GM12878 (cell line): ENCODE measurements around the gene RAD18. TPM values are rescaled to one million over a fixed set of nuclear protein-coding genes. Genes with fewer than 3 reads are reported as not detected.
A peak's percentile ranks its signal among the peaks of the same experiment; 100 is the strongest.

Experiments used
- ASH2L ChIP-seq: fragments of 300-600, 200-600 bp; sonication (generic); IDR thresholded peaks from 2 replicates; pipeline ENCODE4 v1.6.1; 2017; ENCODE audit warnings: low read depth, mild to moderate bottlenecking, borderline replicate concordance
- BCL11A ChIP-seq: IDR thresholded peaks from 2 replicates; pipeline ENCODE4 v1.6.1; 2011; ENCODE audit warnings: low read depth, low read length
- IKZF2 ChIP-seq, 2 experiments: fragments of 450-650 bp; IDR thresholded peaks; 2 replicates each; pipeline ENCODE4 v1.6.1; 2017; ENCODE audit warnings: mild to moderate bottlenecking in 2 of 2, moderate library complexity in 2 of 2
- JUND ChIP-seq: IDR thresholded peaks from 2 replicates; pipeline ENCODE4 v1.6.1; 2012; ENCODE audit warnings: low read depth, mild to moderate bottlenecking, low read length, improper control_type of control experiment, moderate library complexity
- KLF5 ChIP-seq: fragments of 450-650 bp; IDR thresholded peaks from 2 replicates; pipeline ENCODE4 v1.6.1; 2014; ENCODE audit warnings: mild to moderate bottlenecking; ENCODE audit not compliant: partially characterized antibody
- NR2F1 ChIP-seq: fragments of 450-650 bp; conservative IDR thresholded peaks from 2 replicates; pipeline ENCODE4 v1.6.1; 2017; ENCODE audit warnings: mild to moderate bottlenecking
- RBBP5 ChIP-seq: fragments of 200-600 bp; sonication (generic); conservative IDR thresholded peaks from 2 replicates; pipeline ENCODE4 v1.6.1; 2016
- RFX5 ChIP-seq: IDR thresholded peaks from 2 replicates; pipeline ENCODE4 v1.6.1; 2011; ENCODE audit warnings: low read depth, low read length, improper control_type of control experiment
- SIX5 ChIP-seq: IDR thresholded peaks from 2 replicates; pipeline ENCODE4 v1.6.1; 2011; ENCODE audit warnings: mild to moderate bottlenecking, low read depth, low read length, moderate library complexity; ENCODE audit not compliant: severe bottlenecking
- SMARCA5 ChIP-seq: fragments of 450-650 bp; IDR thresholded peaks from 2 replicates; pipeline ENCODE4 v1.6.1; 2017; ENCODE audit warnings: mild to moderate bottlenecking
- ZNF274 ChIP-seq: IDR thresholded peaks from one replicate; pipeline ENCODE4 v1.8.0; 2011; ENCODE audit not compliant: insufficient read length, insufficient read depth
- polyA plus RNA-seq, 11 experiments: library from polyadenylated mRNA; depleted of rRNA in 4 of 11; unstranded in 6 of 11; stranded (reverse) in 5 of 11; fragments of >200 nt; fragmentation: Nextera tagmentation in 4 of 11; fragmentation: Illumina TruSeq in 1 of 11; extraction: Ambion mirVana in 4 of 11; extraction: Trizol in 1 of 11; gene quantifications; 1 replicate in 1 of 11; 2 replicates in 10 of 11; pipeline versions ENCODE4 v1.2.1 to v1.2.3, GENCODE V29; 2011 to 2016; ENCODE audit warnings: inconsistent platforms in 2 of 11, missing spikeins in 2 of 11, low read depth in 1 of 11
- total RNA-seq, 4 experiments: library from RNA; depleted of rRNA in 3 of 4; stranded (reverse); fragments of >200 nt in 3 of 4; fragmentation: Illumina TruSeq in 1 of 4; extraction: Trizol in 1 of 4; gene quantifications; 2 replicates each; pipeline versions ENCODE4 v1.2.1 to v1.2.3, GENCODE V29; 2013 to 2021
- TF ChIP-seq, protein P1 (sequence below): fragments of 450-650 bp; IDR thresholded peaks from 2 replicates; pipeline ENCODE4 v1.6.1; 2018; ENCODE audit warnings: borderline replicate concordance, mild to moderate bottlenecking; ENCODE audit not compliant: partially characterized antibody
- TF ChIP-seq, protein P2 (sequence below): fragments of 450-650 bp; IDR thresholded peaks from 2 replicates; pipeline ENCODE4 v1.6.1; 2017; ENCODE audit warnings: mild to moderate bottlenecking
- TF ChIP-seq, protein P3 (sequence below): fragments of 450-650 bp; IDR thresholded peaks from 2 replicates; pipeline ENCODE4 v1.6.1; 2017; ENCODE audit warnings: mild to moderate bottlenecking, low read depth, inconsistent platforms; ENCODE audit not compliant: poor library complexity, severe bottlenecking
- TF ChIP-seq, protein P4 (sequence below): fragments of 450-650 bp; IDR thresholded peaks from 2 replicates; pipeline ENCODE4 v1.6.1; 2017; ENCODE audit warnings: borderline replicate concordance
- TF ChIP-seq, protein P5 (sequence below): IDR thresholded peaks from 2 replicates; pipeline ENCODE4 v1.6.1; 2011; ENCODE audit warnings: borderline replicate concordance, low read depth, mild to moderate bottlenecking, moderate library complexity, mixed read lengths, low read length; ENCODE audit not compliant: insufficient read depth; ENCODE audit errors: extremely low read length
- TF ChIP-seq, protein P6 (sequence below): IDR thresholded peaks from 2 replicates; pipeline ENCODE4 v1.6.1; 2011; ENCODE audit warnings: mild to moderate bottlenecking, low read depth, low read length, moderate library complexity; ENCODE audit not compliant: insufficient replicate concordance

The RAD18 gene
- total and polyA plus RNA-seq, 10 of the 15 experiments (the other 5 are each of a cell fraction or from before 2014, with no cell fraction given), result 8.7 to 38.6 (median 19.2) TPM

DNA sequence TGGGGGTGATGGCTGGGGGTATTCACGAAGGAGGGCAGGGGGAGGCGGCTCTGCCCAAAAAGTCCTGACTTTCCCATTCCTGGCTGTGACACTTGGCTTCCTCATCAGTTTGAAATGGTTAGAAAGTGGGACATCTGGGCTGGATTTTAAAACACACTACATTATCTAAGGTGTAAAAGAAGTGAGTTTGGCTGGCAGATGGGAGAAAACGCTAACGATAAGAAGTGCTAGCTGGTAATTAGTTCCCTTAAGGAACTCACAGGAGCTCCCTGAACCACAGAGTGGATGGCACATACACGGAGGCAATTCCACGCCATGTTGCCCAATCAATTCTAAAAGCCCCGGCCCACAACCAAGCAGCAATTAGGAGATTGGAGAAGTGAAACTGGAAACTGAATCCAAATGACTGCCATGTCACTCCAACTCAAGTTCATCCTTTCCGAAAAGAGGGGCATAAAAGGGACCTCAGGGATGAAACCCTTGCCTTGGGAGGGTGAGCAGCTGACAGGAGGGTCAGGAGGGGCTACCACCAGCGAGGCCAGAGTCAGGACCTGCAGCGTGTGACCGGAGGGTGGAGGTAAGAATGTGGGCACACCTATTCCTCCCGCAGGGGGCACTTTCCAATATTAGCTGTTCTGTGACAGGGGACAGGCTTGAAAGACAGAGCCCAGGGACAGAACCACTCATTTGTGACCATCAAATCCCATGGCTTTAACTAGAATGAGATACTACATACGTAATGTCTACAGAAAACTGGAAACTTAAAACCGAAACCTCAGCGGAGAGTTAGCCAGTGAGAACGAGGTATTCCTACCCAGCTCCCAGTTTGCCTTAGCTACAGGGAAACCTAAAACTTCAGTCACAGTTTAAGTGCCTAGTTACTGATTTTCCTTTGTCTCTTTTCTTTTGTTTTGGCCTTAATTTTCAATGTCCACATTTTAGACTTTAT, 98.6 kb downstream of the RAD18 start (continued):
- TF ChIP-seq, protein P1, sequence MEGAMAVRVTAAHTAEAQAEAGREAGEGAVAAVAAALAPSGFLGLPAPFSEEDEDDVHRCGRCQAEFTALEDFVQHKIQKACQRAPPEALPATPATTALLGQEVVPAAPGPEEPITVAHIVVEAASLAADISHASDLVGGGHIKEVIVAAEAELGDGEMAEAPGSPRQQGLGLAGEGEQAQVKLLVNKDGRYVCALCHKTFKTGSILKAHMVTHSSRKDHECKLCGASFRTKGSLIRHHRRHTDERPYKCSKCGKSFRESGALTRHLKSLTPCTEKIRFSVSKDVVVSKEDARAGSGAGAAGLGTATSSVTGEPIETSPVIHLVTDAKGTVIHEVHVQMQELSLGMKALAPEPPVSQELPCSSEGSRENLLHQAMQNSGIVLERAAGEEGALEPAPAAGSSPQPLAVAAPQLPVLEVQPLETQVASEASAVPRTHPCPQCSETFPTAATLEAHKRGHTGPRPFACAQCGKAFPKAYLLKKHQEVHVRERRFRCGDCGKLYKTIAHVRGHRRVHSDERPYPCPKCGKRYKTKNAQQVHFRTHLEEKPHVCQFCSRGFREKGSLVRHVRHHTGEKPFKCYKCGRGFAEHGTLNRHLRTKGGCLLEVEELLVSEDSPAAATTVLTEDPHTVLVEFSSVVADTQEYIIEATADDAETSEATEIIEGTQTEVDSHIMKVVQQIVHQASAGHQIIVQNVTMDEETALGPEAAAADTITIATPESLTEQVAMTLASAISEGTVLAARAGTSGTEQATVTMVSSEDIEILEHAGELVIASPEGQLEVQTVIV, result no peak
- TF ChIP-seq BCL11A (0 out of 2 replicates have a peak, but pooled peaks have one; percentile 9), IKZF2 (IDR thresholded peaks at IDR 0.05) (peak; percentile 44 to 64; a peak in 3 of 4 replicates), KLF5 (no peak), SMARCA5 (no peak), ZNF274 (no peak), RBBP5 (no peak), JUND (no peak), RFX5 (no peak), SIX5 (no peak), ASH2L (no peak), NR2F1 (no peak)
- TF ChIP-seq, protein P2, sequence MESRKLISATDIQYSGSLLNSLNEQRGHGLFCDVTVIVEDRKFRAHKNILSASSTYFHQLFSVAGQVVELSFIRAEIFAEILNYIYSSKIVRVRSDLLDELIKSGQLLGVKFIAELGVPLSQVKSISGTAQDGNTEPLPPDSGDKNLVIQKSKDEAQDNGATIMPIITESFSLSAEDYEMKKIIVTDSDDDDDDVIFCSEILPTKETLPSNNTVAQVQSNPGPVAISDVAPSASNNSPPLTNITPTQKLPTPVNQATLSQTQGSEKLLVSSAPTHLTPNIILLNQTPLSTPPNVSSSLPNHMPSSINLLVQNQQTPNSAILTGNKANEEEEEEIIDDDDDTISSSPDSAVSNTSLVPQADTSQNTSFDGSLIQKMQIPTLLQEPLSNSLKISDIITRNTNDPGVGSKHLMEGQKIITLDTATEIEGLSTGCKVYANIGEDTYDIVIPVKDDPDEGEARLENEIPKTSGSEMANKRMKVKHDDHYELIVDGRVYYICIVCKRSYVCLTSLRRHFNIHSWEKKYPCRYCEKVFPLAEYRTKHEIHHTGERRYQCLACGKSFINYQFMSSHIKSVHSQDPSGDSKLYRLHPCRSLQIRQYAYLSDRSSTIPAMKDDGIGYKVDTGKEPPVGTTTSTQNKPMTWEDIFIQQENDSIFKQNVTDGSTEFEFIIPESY, result no peak
- TF ChIP-seq, protein P3, sequence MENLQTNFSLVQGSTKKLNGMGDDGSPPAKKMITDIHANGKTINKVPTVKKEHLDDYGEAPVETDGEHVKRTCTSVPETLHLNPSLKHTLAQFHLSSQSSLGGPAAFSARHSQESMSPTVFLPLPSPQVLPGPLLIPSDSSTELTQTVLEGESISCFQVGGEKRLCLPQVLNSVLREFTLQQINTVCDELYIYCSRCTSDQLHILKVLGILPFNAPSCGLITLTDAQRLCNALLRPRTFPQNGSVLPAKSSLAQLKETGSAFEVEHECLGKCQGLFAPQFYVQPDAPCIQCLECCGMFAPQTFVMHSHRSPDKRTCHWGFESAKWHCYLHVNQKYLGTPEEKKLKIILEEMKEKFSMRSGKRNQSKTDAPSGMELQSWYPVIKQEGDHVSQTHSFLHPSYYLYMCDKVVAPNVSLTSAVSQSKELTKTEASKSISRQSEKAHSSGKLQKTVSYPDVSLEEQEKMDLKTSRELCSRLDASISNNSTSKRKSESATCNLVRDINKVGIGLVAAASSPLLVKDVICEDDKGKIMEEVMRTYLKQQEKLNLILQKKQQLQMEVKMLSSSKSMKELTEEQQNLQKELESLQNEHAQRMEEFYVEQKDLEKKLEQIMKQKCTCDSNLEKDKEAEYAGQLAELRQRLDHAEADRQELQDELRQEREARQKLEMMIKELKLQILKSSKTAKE, result no peak
- TF ChIP-seq, protein P4, sequence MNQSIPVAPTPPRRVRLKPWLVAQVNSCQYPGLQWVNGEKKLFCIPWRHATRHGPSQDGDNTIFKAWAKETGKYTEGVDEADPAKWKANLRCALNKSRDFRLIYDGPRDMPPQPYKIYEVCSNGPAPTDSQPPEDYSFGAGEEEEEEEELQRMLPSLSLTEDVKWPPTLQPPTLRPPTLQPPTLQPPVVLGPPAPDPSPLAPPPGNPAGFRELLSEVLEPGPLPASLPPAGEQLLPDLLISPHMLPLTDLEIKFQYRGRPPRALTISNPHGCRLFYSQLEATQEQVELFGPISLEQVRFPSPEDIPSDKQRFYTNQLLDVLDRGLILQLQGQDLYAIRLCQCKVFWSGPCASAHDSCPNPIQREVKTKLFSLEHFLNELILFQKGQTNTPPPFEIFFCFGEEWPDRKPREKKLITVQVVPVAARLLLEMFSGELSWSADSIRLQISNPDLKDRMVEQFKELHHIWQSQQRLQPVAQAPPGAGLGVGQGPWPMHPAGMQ, result no peak
- TF ChIP-seq, protein P5, sequence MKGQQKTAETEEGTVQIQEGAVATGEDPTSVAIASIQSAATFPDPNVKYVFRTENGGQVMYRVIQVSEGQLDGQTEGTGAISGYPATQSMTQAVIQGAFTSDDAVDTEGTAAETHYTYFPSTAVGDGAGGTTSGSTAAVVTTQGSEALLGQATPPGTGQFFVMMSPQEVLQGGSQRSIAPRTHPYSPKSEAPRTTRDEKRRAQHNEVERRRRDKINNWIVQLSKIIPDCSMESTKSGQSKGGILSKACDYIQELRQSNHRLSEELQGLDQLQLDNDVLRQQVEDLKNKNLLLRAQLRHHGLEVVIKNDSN, result no peak
- TF ChIP-seq, protein P6, sequence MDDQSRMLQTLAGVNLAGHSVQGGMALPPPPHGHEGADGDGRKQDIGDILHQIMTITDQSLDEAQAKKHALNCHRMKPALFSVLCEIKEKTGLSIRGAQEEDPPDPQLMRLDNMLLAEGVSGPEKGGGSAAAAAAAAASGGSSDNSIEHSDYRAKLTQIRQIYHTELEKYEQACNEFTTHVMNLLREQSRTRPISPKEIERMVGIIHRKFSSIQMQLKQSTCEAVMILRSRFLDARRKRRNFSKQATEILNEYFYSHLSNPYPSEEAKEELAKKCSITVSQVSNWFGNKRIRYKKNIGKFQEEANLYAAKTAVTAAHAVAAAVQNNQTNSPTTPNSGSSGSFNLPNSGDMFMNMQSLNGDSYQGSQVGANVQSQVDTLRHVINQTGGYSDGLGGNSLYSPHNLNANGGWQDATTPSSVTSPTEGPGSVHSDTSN, result peak; percentile 28
